NCI-H510A (cell line): ENCODE results near the gene SEMA5A.

Experiments used
- DNase-seq: peaks from one replicate; lab custom pipeline; 2025; lab: John Stamatoyannopoulos, UW

The SEMA5A gene

DNA sequence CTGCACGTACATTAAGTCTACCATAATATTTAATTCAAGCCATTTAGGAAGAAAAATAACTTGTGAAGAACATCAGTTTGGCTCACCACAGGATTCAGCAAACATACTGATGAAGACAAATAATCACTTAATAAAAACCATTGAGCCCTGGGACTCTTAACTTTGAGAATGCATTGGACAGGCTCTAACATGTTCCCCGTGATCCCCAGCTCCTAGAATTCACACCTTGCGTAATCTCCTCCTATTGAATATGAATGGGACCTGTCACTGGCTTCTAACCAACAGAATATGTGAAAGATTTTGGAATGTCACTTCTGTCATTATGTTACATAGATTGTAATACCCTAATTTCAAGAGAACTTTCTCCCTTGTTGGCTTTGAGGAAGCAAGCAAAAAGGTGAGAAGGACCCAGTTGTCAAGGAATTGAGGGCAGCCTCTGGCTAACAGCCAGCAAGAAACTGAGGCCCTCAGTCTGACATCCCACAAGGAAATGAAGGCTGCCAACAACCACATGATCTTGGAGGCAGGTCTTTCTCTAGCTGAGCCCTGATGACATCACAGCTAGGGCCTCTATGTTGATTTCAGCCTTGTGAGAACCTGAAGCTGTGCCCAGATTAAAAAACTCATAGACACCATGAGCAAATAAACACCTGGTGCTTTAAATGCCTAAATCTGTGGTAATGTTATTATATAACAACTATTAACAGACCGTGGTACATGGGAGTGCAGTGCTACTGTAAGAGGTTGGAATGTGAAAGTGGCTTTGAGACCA, 433.2 kb downstream of the SEMA5A start:
- no peak for DNase-seq

DNA sequence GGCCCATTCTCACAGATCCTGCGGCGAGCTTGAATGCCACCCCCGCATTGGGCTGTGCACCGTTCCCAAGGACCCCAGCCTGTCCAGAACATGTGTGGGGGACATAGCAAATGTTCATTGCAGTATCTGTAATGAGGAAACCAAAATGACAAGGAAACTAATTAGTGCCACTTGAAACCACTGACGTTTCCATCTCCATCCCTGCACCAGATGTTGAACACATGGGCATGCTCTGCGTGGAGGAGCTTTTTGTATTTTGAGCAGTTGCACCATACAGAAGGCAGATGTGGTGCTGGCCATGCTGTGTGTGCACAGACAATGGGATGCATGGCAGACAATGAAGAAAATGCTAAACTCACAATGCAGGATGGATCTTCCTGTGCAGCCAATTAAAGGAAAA, 437.7 kb downstream of the SEMA5A start:
- DNase-seq = no peak

GRCh38 chr5:9105851-9106250, 440.0 kb downstream of the SEMA5A start:
- DNase-seq = no peak

DNA sequence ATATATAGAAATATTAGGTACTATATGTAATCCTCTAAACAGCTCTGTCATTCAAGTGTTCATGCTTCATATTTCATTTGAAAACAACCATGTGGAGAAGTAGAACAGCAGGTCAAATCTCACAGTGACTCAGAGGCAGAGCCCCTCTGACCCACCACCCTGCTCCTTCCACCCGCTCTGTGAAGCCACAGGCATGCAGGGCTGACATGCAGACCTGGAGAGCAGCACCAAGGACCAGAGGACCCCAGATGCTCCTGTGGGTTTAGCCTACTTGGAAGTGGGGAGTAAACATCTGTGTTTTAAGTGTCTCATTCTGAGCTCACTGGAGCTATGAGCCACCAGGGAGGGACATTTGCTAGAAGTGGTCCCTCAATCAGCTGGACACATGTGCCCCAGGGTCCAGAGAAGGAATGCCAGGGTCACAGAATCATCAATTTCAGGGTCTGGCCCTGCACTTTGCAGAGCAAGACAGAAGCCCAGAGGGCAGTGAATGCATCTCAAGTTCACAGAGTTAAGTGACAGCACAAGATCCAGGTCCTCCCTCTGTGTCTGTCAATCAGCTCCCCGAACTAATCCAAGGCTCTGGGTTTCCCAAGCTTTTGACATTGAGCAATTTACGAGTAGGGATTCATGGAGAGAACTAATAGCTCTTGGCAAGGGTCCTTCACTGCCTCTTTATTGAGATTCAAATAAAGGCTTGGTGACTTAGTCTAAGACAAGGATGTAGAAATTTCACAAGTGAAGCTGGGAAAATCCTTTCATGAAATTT, 441.1 kb downstream of the SEMA5A start:
- DNase-seq = no peak

DNA sequence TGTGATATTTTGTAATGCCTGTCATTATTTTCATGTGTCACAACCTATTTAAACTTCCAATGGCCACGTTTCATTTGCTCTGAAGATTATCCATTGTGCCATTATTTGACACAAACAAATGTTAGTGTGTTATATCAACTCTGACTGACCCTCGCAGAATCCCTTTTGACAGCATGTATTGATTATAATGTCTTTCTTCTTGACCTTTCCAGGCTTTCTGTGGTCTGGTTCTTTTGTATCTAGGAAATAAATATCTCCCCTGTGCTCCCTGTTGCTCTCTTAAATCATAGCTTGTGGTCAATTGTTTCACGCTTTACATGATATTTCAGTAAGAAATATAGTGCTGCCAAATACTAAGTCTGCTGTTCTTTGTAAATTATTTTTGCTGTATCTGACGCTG, 442.6 kb downstream of the SEMA5A start:
- no peak for DNase-seq

- DNase-seq = no peak
Observed at GRCh38 chr5:9099689-9100088, 446.2 kb downstream of the SEMA5A start.

- no peak for DNase-seq
Observed at GRCh38 chr5:9098990-9099389, 446.9 kb downstream of the SEMA5A start.

DNA sequence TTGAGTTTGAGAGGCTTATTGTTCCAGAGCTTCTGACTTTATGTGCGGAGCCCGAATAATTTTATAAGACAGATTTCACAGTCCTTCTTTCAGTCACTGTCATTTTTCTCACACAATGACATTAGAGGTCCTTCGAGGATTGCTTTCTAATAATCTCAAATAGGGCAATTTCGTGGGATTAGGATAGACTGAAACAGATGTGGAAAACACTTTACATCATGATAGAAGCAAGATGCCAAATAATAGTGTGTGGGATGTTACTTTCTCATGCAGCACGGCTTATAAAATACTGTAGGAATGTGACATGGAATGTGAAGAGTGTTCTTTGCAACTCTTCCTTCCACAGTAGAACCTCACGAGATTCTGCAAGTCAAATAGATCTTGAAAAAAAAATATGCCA, 451.3 kb downstream of the SEMA5A start:
- DNase-seq = no peak

DNA sequence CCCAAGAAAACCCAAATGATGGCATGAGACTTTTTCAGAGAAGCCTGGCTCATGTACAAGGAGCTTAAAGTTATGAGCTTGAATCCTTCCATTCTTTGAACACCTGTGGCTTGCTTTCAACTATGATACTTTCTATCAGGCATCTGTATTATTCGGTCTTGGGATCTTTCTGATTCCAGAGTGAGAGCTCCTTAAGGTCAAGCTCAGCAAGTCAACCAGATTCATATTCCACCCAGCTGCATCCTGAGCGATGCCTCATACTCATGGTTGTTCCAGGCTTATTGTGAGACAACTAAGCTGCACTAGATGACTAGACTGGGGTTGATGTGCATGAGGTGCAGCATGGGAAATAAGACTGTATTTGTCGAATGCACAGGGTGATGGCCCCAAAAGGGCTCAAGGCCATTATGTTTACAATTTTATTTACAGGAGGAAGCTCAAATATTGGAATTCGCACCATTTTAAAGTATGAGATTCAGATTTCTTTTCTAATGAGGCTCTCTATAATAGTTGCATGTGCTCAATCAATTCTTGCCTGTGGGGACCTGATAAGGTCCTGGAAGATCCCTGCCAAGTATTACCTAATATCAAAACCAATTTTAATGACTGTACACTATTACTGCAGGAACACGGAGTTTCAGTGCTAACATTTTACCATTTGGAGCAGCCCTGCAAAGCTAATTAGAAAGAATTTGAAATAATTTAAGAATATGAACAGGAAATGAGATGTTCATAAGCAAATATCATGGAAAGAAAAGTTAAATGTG, 453.8 kb downstream of the SEMA5A start:
- no peak for DNase-seq

DNA sequence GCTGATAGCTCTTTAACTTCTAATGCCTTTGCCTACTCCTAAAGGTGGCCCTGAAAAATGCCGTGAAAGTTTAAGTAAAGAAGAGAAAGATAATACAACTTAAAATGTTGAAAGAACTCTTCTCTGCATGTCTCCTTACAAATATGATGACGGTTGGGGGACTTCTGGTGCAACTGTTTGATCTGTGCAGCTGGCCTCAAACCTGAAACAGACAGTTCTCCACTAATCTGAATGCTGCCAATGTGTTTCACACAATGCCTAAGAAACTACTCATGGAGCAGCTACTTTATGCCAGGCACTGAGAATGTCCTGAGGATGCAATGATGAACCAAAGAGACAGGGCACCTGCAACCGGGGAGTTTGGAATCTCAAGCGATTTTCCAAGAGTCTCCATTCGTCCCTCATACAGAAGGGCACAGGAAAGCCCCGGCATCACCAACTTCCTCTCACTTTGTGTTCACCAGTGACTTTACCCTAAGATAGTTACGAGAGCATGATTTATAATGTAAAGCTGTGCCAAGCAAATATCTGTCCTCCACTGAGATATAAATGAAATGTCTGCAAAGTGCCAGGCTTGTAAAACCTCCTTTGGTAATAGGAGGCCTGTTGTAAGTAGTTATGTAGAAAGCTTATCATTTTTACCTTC, 455.4 kb downstream of the SEMA5A start:
- no peak for DNase-seq

- DNase-seq = no peak
Observed at GRCh38 chr5:9089893-9090292, 456.0 kb downstream of the SEMA5A start.

- no peak for DNase-seq
Observed at GRCh38 chr5:9082996-9083395, 462.9 kb downstream of the SEMA5A start.

DNA sequence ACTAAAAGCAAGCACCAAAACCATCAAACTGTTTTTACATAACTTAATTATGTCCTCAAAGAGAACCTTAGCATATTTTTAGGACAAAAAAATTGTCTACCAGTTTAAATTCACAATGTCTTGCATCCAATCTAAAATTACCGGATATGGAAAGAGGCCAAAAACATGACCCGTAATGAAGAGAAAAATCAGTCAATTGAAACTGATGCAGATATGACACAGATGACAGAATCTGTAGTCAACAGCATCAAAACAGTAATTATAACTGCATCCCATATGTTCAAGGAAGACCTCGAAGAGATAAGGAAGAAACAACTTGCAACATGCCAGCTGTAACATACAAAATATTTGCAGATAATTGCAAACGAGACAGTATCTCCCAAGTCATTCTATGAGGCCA, 473.2 kb downstream of the SEMA5A start:
- DNase-seq = no peak

DNA sequence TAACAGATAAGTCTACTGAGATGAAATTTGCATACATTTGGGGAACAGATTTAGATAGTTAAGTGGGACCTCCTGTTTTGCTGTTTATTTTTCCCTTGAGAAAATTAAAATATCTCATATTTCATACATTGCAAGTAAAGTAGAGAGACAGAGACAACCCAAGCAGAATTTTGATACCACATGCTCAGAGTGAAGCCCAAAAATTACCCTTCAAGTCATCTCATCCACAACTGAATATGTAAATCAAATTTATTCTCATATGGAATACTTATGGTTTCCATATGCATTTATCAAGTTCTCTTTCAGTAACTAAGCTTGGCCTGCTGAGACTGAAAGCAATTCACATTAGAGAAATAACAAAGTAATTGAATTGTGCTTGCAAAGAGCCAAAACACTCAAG, 474.4 kb downstream of the SEMA5A start:
- no peak for DNase-seq

DNA sequence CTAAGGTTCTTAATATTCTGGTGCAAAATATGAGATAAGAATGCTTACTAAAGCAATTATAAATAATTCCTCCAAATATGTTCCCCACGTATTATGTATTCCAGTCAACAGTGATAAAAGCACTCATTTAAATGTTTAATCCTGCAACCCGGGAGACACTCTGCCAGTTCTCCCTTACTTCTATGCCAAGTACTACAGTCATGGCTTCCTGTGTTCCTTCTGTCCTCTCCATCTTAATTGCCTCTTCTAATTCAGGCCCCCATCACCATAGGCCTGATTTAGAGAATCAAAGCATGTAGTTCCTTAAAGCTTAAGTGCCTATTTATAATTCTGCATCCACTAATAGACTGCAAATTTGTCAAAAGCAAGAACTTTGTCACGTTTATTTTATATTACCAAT, 474.8 kb downstream of the SEMA5A start:
- DNase-seq = no peak

GRCh38 chr5:9069650-9070049, 476.2 kb downstream of the SEMA5A start:
- DNase-seq = no peak

GRCh38 chr5:9067154-9067553, 478.7 kb downstream of the SEMA5A start:
- DNase-seq = no peak

DNA sequence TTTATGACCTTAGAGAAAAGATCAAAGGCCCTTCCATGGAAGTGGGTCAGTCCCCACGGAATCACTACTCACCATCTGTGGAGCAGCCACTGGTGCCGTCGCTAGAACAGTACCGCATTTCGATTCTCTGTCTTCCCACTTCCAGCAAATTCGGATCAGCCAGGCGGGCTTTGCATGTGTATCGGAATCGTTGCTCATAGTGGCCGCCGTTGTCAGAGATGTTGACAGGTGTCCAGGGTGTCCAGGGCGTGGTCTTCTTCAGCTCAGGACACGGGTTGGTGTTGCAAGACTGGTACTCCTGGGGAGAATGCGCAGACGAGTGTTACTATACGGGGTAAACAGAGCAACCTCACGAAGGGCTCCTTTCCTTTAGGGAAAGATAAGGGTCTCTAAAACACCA, 479.5 kb downstream of the SEMA5A start:
- no peak for DNase-seq

- no peak for DNase-seq
Observed at GRCh38 chr5:9063615-9064245, 482.1 kb downstream of the SEMA5A start.

- no peak for DNase-seq
Observed at GRCh38 chr5:9062873-9063272, 483.0 kb downstream of the SEMA5A start.

DNA sequence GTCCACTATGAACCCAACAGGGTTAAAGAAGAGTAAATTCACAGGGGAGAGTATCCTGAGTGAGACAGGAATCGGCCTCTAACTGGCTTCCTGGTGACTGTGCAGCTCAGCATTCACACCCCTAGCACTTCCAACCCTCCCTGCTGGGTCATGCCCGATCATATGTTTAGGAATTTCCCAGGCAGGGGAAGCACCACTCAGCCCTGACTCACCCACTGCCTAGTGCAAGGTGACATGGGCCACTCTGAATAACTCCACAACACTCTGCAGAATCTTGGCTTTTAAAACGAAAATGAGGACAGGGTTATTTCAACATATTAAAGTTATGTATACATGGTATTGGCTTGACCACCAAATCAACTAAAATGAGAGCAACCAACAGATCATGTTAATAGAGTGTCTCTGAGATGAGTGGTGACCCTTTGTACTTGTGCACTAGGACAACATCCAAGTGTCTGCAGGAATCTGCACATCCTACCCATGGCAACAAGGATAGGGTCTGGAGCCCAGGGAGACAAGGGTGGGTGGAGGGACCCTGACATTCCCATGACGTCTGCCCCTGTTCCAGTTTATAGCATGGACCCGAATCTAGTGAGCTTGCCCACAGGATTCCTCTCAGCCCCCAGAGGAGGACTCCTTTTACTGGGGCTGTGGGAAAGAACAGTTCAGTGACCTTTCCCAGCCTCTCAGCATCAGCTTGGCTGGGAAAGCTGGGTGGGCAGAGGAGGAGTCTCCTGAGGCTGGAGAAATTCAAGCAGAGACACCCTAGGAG, 485.8 kb downstream of the SEMA5A start:
- no peak for DNase-seq
